ENCODE measurements around the gene TRAF2.

DNA sequence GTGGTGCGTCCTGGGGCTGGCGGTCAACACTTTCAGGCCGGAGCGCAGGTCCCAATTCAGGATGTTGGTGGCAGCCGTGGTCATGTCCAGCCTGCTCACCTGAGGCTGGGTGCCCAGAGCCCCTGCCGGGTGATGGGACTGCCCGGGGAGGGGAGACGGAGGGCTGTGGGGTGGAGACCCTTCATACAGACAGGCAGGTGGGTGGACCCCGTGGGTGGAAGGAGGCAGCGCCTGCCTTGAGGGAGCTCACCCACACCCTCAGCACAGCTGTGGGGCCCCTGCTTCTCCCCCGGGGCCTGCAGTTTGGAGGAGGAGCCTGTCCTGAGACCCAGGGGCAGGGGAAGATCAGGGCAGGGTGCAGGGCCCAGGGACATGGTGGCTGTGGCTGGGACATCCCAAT is 84.0 kb downstream of the TRAF2 start:
- no peak for TF ChIP-seq POLR2AphosphoS5 (IDR thresholded peaks at IDR 0.05; ENCODE audit: borderline replicate concordance, low read depth, low read length)
- TF ChIP-seq EZH2 (IDR thresholded peaks at IDR 0.05), result no peak

Measured in SK-N-MC (cell line).